K562 (cell line): Measurements from ENCODE around the gene AIF1. TPM values are rescaled to one million over a fixed set of nuclear protein-coding genes. Genes with fewer than 3 reads are reported as not detected.

Source experiments
- BMI1 ChIP-seq: fragments of 150-350 bp; IDR thresholded peaks from 2 replicates; pipeline ENCODE4 v1.6.1; 2014; ENCODE audit warnings: low read length
- FOXK1 ChIP-seq: sonication (generic); formaldehyde crosslinking; IDR thresholded peaks from 2 replicates; pipeline ENCODE4 v1.8.0; 2022; ENCODE audit warnings: missing genetic modification reagents, mild to moderate bottlenecking, borderline replicate concordance
- GABPA ChIP-seq: fragments of 200-800 bp; sonication (Bioruptor generic); conservative IDR thresholded peaks from 2 replicates; pipeline ENCODE4 v1.6.1; 2016; ENCODE audit warnings: low read depth, missing genetic modification characterization, missing compliant biosample characterization
- GABPB2 ChIP-seq: fragments of 250-450 bp; sonication (Bioruptor Pico); conservative IDR thresholded peaks from 2 replicates; pipeline ENCODE4 v1.5.1; 2021; ENCODE audit warnings: mild to moderate bottlenecking
- HDAC2 ChIP-seq: fragments of 450-650 bp; IDR thresholded peaks from 2 replicates; pipeline ENCODE4 v1.6.1; 2016; ENCODE audit warnings: mild to moderate bottlenecking
- KDM1A ChIP-seq, 2 experiments: fragments of 450-650 bp; IDR thresholded peaks; 2 replicates each; pipeline ENCODE4 v1.6.1; 2016; ENCODE audit warnings: mild to moderate bottlenecking in 2 of 2
- NCOA1 ChIP-seq: fragments of 450-650 bp; IDR thresholded peaks from 2 replicates; pipeline ENCODE4 v1.6.1; 2016; ENCODE audit warnings: low read depth
- POLR2A ChIP-seq: fragments of 450-650 bp; conservative IDR thresholded peaks from 2 replicates; pipeline ENCODE4 v1.6.1; 2016
- RAD21 ChIP-seq, 2 experiments: fragments of 250-450 bp in 1 of 2; fragments of 450-650 bp in 1 of 2; sonication (Bioruptor Pico) in 1 of 2; formaldehyde crosslinking in 1 of 2; IDR thresholded peaks in 1 of 2; conservative IDR thresholded peaks in 1 of 2; 2 replicates each; pipeline versions ENCODE4 v1.4.0 to v1.8.0; 2020 to 2022; ENCODE audit warnings: mild to moderate bottlenecking in 2 of 2, moderate library complexity in 1 of 2
- SMARCE1 ChIP-seq: fragments of 450-650 bp; IDR thresholded peaks from 2 replicates; pipeline ENCODE4 v1.7.1; 2016; ENCODE audit warnings: mild to moderate bottlenecking
- STAT5B ChIP-seq: fragments of 250-450 bp; sonication (Bioruptor Pico); IDR thresholded peaks from 2 replicates; pipeline ENCODE4 v1.8.0; 2021; ENCODE audit warnings: mild to moderate bottlenecking, inconsistent platforms
- TCF7 ChIP-seq: sonication (generic); IDR thresholded peaks from 2 replicates; pipeline ENCODE4 v1.6.1; 2016; ENCODE audit warnings: antibody characterized with exemption, borderline replicate concordance
- ZFPM2 ChIP-seq: fragments of 250-450 bp; sonication (Bioruptor Pico); IDR thresholded peaks from 2 replicates; pipeline ENCODE4 v1.5.1; 2022; ENCODE audit warnings: mild to moderate bottlenecking
- ZKSCAN1 ChIP-seq: fragments of 150-350 bp; IDR thresholded peaks from 2 replicates; pipeline ENCODE4 v1.6.1; 2016; ENCODE audit warnings: low read depth, low read length
- ZNF143 ChIP-seq: sonication (generic); formaldehyde crosslinking; IDR thresholded peaks from 2 replicates; pipeline ENCODE4 v1.9.0; 2022; ENCODE audit warnings: mild to moderate bottlenecking, missing genetic modification reagents
- ZNF282 ChIP-seq: sonication (generic); formaldehyde crosslinking; IDR thresholded peaks from 2 replicates; pipeline ENCODE4 v1.8.1; 2023; ENCODE audit warnings: missing genetic modification reagents
- ZNF644 ChIP-seq: fragments of 200-800 bp; sonication (Bioruptor generic); IDR thresholded peaks from 2 replicates; pipeline ENCODE4 v1.6.1; 2016; ENCODE audit warnings: low read depth, missing genetic modification characterization, missing compliant biosample characterization
- ZNF780A ChIP-seq: fragments of 250-450 bp; sonication (Bioruptor Pico); IDR thresholded peaks from 2 replicates; pipeline ENCODE4 v1.5.0; 2021; ENCODE audit warnings: mild to moderate bottlenecking
- polyA plus RNA-seq, 8 experiments: library from polyadenylated mRNA; depleted of rRNA in 4 of 8; stranded (reverse) in 5 of 8; unstranded in 3 of 8; fragments of >200 nt; fragmentation: Nextera tagmentation in 2 of 8; fragmentation: Illumina TruSeq in 1 of 8; extraction: Ambion mirVana in 2 of 8; extraction: Trizol in 1 of 8; gene quantifications; 2 replicates each; pipeline versions ENCODE4 v1.2.1 to v1.2.3, GENCODE V29; 2011 to 2014; ENCODE audit warnings: inconsistent platforms in 1 of 8, missing spikeins in 1 of 8
- total RNA-seq, 7 experiments: library from RNA; depleted of rRNA in 6 of 7; stranded (reverse); fragments of >200 nt in 6 of 7; fragmentation: Illumina TruSeq in 2 of 7; extraction: Trizol in 2 of 7; gene quantifications; 2 replicates each; pipeline versions ENCODE4 v1.2.1 to v1.2.3, GENCODE V29; 2011 to 2021; ENCODE audit warnings: low replicate concordance in 1 of 7
- TF ChIP-seq, protein P1 (sequence below): fragments of 450-650 bp; IDR thresholded peaks from 2 replicates; pipeline ENCODE4 v1.6.1; 2016; ENCODE audit warnings: borderline replicate concordance
- TF ChIP-seq, protein P2 (sequence below): fragments of 250-450 bp; sonication (Bioruptor Pico); IDR thresholded peaks from 2 replicates; pipeline ENCODE4 v1.5.0; 2021
- TF ChIP-seq, protein P3 (sequence below): fragments of 250-450 bp; sonication (Bioruptor Pico); IDR thresholded peaks from 2 replicates; pipeline ENCODE4 v1.4.0; 2020; ENCODE audit warnings: borderline replicate concordance
- TF ChIP-seq, protein P4 (sequence below): sonication (generic); formaldehyde crosslinking; IDR thresholded peaks from 2 replicates; pipeline ENCODE4 v1.8.1; 2023; ENCODE audit warnings: mild to moderate bottlenecking, missing genetic modification reagents, moderate library complexity

AIF1 gene
- total and polyA plus RNA-seq, 9 of the 15 experiments (the other 6 are each of a cell fraction or from before 2014, with no cell fraction given): 9.4 to 33.4 (median 19.4) TPM

DNA sequence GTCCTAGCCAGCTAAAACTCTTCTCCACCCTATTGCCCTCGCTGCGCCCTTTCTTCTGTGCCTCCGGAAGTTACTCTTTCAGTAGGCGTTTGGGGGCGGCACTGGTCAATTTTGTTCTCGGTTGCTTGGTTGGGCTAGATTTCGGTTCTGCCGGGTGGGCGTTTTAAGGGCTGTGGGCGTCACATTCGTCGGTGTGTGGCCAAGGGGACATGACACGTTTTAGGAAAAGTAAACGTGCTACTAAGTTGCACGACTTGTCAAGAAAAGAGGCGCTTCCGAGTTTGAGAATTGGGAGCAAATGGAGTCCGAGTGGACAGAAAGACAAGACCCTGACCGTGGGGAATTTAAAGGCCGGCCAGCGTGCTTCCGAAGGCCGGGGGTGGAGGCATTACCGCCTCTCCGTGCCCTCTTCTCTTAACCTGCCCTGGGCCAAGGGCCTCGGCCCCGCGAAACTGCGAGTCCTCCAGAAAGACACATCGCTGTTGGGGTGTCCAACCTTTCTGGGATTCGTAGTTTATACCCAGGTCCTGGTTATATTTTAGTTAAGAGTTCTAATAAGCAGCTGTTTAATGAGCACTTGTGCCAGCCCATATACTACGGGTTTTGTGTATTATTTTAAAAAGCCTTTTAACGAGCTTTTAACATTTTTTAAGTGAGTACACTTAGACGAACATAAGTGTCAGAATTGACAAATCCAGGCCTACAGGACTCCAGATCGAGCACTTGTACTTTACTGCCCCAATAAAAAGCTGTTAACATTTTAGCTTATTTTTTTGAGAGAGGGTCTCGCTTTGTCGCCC is 38.1 kb downstream of the AIF1 start (continued):
- TF ChIP-seq, protein P1, sequence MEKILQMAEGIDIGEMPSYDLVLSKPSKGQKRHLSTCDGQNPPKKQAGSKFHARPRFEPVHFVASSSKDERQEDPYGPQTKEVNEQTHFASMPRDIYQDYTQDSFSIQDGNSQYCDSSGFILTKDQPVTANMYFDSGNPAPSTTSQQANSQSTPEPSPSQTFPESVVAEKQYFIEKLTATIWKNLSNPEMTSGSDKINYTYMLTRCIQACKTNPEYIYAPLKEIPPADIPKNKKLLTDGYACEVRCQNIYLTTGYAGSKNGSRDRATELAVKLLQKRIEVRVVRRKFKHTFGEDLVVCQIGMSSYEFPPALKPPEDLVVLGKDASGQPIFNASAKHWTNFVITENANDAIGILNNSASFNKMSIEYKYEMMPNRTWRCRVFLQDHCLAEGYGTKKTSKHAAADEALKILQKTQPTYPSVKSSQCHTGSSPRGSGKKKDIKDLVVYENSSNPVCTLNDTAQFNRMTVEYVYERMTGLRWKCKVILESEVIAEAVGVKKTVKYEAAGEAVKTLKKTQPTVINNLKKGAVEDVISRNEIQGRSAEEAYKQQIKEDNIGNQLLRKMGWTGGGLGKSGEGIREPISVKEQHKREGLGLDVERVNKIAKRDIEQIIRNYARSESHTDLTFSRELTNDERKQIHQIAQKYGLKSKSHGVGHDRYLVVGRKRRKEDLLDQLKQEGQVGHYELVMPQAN: peak; percentile 97
- TF ChIP-seq ZNF282 (CRISPR knock-in tag) (no peak), ZNF644 (tag) (peak; percentile 96), ZNF143 (CRISPR knock-in tag) (no peak), BMI1 (no peak), ZFPM2 (CRISPR knock-in tag) (no peak), RAD21 (CRISPR knock-in tag; conservative IDR thresholded peaks at IDR 0.05 in 1 of 2, IDR thresholded peaks at IDR 0.05 in 1 of 2) (peak in 1 of 2 experiments; percentile 52; a peak in 2 of 4 replicates), ZNF780A (CRISPR knock-in tag) (peak; percentile 44), SMARCE1 (peak; percentile 81; the same call in 1 of the 2 replicates), HDAC2 (peak; percentile 79; the same call in 1 of the 2 replicates), GABPB2 (CRISPR knock-in tag) (no peak), STAT5B (CRISPR knock-in tag) (no peak), KDM1A (IDR thresholded peaks at IDR 0.05) (no peak), ZKSCAN1 (no peak; the same call in 1 of the 2 replicates), NCOA1 (peak; percentile 15; the same call in 1 of the 2 replicates), FOXK1 (CRISPR knock-in tag) (peak; percentile 98), GABPA (tag) (no peak), POLR2A (peak; percentile 98), TCF7 (no peak)
- TF ChIP-seq, protein P2, sequence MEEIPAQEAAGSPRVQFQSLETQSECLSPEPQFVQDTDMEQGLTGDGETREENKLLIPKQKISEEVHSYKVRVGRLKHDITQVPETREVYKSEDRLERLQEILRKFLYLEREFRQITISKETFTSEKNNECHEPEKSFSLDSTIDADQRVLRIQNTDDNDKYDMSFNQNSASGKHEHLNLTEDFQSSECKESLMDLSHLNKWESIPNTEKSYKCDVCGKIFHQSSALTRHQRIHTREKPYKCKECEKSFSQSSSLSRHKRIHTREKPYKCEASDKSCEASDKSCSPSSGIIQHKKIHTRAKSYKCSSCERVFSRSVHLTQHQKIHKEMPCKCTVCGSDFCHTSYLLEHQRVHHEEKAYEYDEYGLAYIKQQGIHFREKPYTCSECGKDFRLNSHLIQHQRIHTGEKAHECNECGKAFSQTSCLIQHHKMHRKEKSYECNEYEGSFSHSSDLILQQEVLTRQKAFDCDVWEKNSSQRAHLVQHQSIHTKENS: peak; percentile 91; the same call in 1 of the 2 replicates
- TF ChIP-seq, protein P3, sequence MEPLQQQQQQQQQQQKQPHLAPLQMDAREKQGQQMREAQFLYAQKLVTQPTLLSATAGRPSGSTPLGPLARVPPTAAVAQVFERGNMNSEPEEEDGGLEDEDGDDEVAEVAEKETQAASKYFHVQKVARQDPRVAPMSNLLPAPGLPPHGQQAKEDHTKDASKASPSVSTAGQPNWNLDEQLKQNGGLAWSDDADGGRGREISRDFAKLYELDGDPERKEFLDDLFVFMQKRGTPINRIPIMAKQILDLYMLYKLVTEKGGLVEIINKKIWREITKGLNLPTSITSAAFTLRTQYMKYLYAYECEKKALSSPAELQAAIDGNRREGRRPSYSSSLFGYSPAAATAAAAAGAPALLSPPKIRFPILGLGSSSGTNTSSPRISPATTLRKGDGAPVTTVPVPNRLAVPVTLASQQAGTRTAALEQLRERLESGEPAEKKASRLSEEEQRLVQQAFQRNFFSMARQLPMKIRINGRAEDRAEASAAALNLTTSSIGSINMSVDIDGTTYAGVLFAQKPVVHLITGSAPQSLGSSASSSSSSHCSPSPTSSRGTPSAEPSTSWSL (CRISPR knock-in tag): no peak
- TF ChIP-seq, protein P4, sequence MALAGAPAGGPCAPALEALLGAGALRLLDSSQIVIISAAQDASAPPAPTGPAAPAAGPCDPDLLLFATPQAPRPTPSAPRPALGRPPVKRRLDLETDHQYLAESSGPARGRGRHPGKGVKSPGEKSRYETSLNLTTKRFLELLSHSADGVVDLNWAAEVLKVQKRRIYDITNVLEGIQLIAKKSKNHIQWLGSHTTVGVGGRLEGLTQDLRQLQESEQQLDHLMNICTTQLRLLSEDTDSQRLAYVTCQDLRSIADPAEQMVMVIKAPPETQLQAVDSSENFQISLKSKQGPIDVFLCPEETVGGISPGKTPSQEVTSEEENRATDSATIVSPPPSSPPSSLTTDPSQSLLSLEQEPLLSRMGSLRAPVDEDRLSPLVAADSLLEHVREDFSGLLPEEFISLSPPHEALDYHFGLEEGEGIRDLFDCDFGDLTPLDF (CRISPR knock-in tag): 0 out of 2 replicates have a peak, but pooled peaks have one; percentile 15
